ENCODE results near the gene CA11.

GRCh38 chr19:48681127-48681470, 35.1 kb upstream of the CA11 start:
- no peak for TF ChIP-seq SMC3 (IDR thresholded peaks at IDR 0.05; ENCODE audit: low read depth, low read length)
- TF ChIP-seq CTCF (IDR thresholded peaks at IDR 0.05) = no peak
- no peak for TF ChIP-seq SIN3A (IDR thresholded peaks at IDR 0.05; ENCODE audit: borderline replicate concordance, low read depth, low read length)

Data from SK-N-SH (cell line).